ENCODE measurements around the gene SORL1-AS1.
"Not testable (repeated sequence)": the region's sequence is repeated elsewhere in the genome, so short reads cannot be mapped to it uniquely, and the experiment has no call there.

Gene SORL1-AS1

DNA sequence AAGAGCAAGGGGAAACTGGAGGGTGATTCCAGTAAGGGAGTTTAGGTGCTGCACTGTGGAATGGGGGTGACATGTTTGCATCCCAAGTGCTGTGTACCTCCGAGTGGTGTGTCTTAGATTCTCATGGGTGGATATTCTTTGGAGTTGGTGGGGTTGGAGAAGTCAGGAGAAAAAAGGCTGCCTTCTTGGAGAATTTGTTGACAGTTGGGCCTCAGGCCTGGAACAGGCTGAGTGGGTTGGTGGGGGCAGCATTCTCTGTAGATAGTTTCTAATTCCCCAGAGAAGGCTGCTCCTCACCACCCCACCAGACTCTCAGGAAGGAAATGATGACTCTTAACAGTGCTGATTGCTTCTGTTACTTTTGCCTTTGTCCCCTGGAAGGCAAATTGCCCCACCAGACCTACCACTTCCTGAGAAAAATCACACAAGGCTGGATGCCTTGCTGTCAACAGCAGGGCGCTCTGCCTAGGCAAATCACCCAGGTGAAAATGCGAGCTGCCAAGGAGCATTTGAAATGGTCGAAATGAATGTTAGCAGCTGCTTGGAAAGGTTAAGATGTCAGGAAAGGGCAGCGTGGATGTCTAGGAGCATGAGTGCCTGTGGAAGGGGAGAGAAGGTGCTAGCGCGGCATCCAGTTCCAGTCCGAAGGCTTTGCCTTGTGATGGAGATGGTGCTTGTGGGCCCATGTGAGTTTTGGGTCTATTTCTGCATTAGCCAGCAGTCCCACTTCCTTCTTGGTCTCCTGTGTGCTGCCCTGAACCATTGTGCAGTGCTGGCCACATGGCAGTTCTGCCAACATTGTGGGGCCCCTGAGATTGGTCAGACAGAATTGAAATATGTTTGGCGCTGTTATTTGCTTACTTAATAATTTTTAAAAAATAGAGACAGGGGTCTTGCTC, 29.7 kb upstream of the SORL1-AS1 start:
- ChIA-PET CTCF (interaction anchor here (1.1 kb wide), 1 partner anchor 15 kb away, joined by 4 read pairs; no protein-coding TSS in a partner anchor), POLR2A (no interaction called here)
- 72% methylated on average over 9 of the region's 9 CpGs for WGBS (ENCODE audit: low lambda C conversion rate)
- TF ChIP-seq YY1 (IDR thresholded peaks at IDR 0.05; ENCODE audit: low read depth) = no peak
- no peak for TF ChIP-seq NFIC (IDR thresholded peaks at IDR 0.05; ENCODE audit: borderline replicate concordance)
- TF ChIP-seq, protein P1, sequence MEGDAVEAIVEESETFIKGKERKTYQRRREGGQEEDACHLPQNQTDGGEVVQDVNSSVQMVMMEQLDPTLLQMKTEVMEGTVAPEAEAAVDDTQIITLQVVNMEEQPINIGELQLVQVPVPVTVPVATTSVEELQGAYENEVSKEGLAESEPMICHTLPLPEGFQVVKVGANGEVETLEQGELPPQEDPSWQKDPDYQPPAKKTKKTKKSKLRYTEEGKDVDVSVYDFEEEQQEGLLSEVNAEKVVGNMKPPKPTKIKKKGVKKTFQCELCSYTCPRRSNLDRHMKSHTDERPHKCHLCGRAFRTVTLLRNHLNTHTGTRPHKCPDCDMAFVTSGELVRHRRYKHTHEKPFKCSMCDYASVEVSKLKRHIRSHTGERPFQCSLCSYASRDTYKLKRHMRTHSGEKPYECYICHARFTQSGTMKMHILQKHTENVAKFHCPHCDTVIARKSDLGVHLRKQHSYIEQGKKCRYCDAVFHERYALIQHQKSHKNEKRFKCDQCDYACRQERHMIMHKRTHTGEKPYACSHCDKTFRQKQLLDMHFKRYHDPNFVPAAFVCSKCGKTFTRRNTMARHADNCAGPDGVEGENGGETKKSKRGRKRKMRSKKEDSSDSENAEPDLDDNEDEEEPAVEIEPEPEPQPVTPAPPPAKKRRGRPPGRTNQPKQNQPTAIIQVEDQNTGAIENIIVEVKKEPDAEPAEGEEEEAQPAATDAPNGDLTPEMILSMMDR (IDR thresholded peaks at IDR 0.05) = no peak
- TF ChIP-seq EP300 (IDR thresholded peaks at IDR 0.05; ENCODE audit: borderline replicate concordance in 1 of 2, low read depth in 1 of 2, low read length in 1 of 2) = no peak
- no peak for TF ChIP-seq FOXM1 (IDR thresholded peaks at IDR 0.05; ENCODE audit: low read depth)
- TF ChIP-seq ELF1 (IDR thresholded peaks at IDR 0.05) = no peak
- TF ChIP-seq TEAD4 (IDR thresholded peaks at IDR 0.05; ENCODE audit: borderline replicate concordance, insufficient read depth) = no peak
- TF ChIP-seq NRF1 (IDR thresholded peaks at IDR 0.05; ENCODE audit: low read depth, low read length) = no peak
- TF ChIP-seq, protein P2, sequence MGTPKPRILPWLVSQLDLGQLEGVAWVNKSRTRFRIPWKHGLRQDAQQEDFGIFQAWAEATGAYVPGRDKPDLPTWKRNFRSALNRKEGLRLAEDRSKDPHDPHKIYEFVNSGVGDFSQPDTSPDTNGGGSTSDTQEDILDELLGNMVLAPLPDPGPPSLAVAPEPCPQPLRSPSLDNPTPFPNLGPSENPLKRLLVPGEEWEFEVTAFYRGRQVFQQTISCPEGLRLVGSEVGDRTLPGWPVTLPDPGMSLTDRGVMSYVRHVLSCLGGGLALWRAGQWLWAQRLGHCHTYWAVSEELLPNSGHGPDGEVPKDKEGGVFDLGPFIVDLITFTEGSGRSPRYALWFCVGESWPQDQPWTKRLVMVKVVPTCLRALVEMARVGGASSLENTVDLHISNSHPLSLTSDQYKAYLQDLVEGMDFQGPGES (IDR thresholded peaks at IDR 0.05; ENCODE audit: low read depth, low read length) = no peak
- TF ChIP-seq, protein P3, sequence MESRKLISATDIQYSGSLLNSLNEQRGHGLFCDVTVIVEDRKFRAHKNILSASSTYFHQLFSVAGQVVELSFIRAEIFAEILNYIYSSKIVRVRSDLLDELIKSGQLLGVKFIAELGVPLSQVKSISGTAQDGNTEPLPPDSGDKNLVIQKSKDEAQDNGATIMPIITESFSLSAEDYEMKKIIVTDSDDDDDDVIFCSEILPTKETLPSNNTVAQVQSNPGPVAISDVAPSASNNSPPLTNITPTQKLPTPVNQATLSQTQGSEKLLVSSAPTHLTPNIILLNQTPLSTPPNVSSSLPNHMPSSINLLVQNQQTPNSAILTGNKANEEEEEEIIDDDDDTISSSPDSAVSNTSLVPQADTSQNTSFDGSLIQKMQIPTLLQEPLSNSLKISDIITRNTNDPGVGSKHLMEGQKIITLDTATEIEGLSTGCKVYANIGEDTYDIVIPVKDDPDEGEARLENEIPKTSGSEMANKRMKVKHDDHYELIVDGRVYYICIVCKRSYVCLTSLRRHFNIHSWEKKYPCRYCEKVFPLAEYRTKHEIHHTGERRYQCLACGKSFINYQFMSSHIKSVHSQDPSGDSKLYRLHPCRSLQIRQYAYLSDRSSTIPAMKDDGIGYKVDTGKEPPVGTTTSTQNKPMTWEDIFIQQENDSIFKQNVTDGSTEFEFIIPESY (IDR thresholded peaks at IDR 0.05; ENCODE audit: borderline replicate concordance, low read depth) = no peak
- no peak for TF ChIP-seq RCOR1 (IDR thresholded peaks at IDR 0.05; ENCODE audit: low read length)
- no peak for TF ChIP-seq EZH2phosphoT487 (IDR thresholded peaks at IDR 0.05; ENCODE audit: borderline replicate concordance, low read depth)
- TF ChIP-seq, protein P4, sequence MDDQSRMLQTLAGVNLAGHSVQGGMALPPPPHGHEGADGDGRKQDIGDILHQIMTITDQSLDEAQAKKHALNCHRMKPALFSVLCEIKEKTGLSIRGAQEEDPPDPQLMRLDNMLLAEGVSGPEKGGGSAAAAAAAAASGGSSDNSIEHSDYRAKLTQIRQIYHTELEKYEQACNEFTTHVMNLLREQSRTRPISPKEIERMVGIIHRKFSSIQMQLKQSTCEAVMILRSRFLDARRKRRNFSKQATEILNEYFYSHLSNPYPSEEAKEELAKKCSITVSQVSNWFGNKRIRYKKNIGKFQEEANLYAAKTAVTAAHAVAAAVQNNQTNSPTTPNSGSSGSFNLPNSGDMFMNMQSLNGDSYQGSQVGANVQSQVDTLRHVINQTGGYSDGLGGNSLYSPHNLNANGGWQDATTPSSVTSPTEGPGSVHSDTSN (IDR thresholded peaks at IDR 0.05) = peak; percentile 7; the same call in 1 of the 2 replicates
- no peak for TF ChIP-seq SIN3A (IDR thresholded peaks at IDR 0.05; ENCODE audit: borderline replicate concordance, low read depth, low read length)
- no peak for TF ChIP-seq RFX5 (IDR thresholded peaks at IDR 0.05; ENCODE audit: low read length)
- peak; percentile 51; the same call in 1 of the 2 replicates for TF ChIP-seq TCF12 (IDR thresholded peaks at IDR 0.05)
- DNase-seq = no peak
- Histone ChIP-seq H3K27me3 (ENCODE audit: insufficient read depth) (no peaks in the 10 kb centered on the region), H4K20me1 (ENCODE audit: insufficient read depth) (no peaks in the 10 kb centered on the region), H3K36me3 (replicated peaks in 1 of 2; ENCODE audit: control insufficient read depth in 1 of 2, insufficient read depth in 2 of 2, low read length in 1 of 2) (no peaks in the 10 kb centered on the region), H3K4me2 (no peak overlapping the region), H3K27ac (ENCODE audit: low read depth in 2 of 2, low read length in 1 of 2) (no peak overlapping the region; a peak in 1 of 4 replicates), H3K4me1 (ENCODE audit: control insufficient read depth in 1 of 2, insufficient read depth in 2 of 2, low read depth in 1 of 2, low read length in 1 of 2) (peaks cover 0 to 9% of the 10 kb centered on the region in 2 experiments; a peak in 1 of 4 replicates), H3K79me2 (ENCODE audit: insufficient read depth) (no peaks in the 10 kb centered on the region), H3F3A (replicated peaks; ENCODE audit: insufficient read depth) (no peaks in the 10 kb centered on the region), H3K4me3 (ENCODE audit: low read depth in 2 of 2, low read length in 1 of 2) (no peak overlapping the region), H3K9me3 (no peaks in the 10 kb centered on the region), H3K9ac (no peak overlapping the region), H2AFZ (ENCODE audit: low read depth) (peak overlapping the region; percentile 59; the same call in 1 of the 2 replicates), H3K9me2 (no peaks in the 10 kb centered on the region)

DNA sequence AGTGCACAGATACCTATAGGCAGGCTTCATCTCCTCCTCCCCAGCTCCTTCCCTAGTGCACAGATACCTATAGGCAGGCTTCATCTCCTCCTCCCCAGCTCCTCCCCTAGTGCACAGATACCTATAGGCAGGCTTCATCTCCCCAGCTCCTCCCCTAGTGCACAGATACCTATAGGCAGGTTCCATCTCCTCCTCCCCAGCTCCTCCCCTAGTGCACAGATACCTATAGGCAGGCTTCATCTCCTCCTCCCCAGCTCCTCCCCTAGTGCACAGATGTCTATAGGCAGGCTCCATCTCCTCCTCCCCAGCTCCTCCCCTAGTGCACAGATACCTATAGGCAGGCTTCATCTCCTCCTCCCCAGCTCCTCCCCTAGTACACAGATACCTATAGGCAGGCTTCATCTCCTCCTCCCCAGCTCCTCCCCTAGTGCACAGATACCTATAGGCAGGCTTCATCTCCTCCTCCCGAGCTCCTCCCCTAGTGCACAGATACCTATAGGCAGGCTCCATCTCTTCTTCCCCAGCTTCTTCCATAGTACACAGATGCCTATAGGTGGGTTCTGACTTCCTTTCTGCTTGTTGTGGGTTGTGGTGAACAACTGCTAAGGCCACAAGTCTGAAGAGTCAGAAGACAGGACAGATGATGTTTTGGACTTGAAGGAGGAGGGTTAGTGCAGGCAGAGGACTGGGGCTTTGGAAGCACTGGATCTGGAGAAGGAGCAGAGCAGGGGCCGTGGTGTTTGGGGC, 28.9 kb upstream of the SORL1-AS1 start:
- H3F3A ChIP-seq (replicated peaks; ENCODE audit: insufficient read depth); H2AFZ ChIP-seq (ENCODE audit: low read depth); H3K4me1 ChIP-seq (ENCODE audit: control insufficient read depth in 1 of 2, insufficient read depth in 2 of 2, low read depth in 1 of 2, low read length in 1 of 2); H3K9ac ChIP-seq; H3K4me3 ChIP-seq (ENCODE audit: low read depth in 2 of 2, low read length in 1 of 2); H3K27me3 ChIP-seq (ENCODE audit: insufficient read depth); POLR2A ChIA-PET; H3K9me3 ChIP-seq; H3K79me2 ChIP-seq (ENCODE audit: insufficient read depth); H3K4me2 ChIP-seq; H3K9me2 ChIP-seq; DNase-seq; H3K27ac ChIP-seq (ENCODE audit: low read depth in 2 of 2, low read length in 1 of 2); CTCF ChIA-PET; H4K20me1 ChIP-seq (ENCODE audit: insufficient read depth); H3K36me3 ChIP-seq (replicated peaks in 1 of 2; ENCODE audit: control insufficient read depth in 1 of 2, insufficient read depth in 2 of 2, low read length in 1 of 2): not testable (repeated sequence)
- 57% methylated on average over 2 of the region's 2 CpGs for WGBS (ENCODE audit: low lambda C conversion rate)

Measured in SK-N-SH (cell line).